Fibroblast of pulmonary artery (primary cell): Measurements from ENCODE around the gene SHTN1.
A peak's percentile ranks its signal among the peaks of the same experiment; 100 is the strongest.

Experiments used
- DNase-seq: peaks from one replicate; pipeline ENCODE4 v3.0.0-alpha.2; 2010; ENCODE audit warnings: low read depth
- H3K4me3 ChIP-seq: replicated peaks from 2 replicates; pipeline ENCODE4 v1.5.1; 2011; ENCODE audit warnings: low read depth, mild to moderate bottlenecking, control low read depth, low read length, moderate library complexity
- TF ChIP-seq, protein P1 (sequence below): IDR thresholded peaks from 2 replicates; pipeline ENCODE4 v1.5.1; 2011; ENCODE audit warnings: mild to moderate bottlenecking, control low read depth, low read length, inconsistent platforms; ENCODE audit errors: missing control alignments

Gene SHTN1

DNA sequence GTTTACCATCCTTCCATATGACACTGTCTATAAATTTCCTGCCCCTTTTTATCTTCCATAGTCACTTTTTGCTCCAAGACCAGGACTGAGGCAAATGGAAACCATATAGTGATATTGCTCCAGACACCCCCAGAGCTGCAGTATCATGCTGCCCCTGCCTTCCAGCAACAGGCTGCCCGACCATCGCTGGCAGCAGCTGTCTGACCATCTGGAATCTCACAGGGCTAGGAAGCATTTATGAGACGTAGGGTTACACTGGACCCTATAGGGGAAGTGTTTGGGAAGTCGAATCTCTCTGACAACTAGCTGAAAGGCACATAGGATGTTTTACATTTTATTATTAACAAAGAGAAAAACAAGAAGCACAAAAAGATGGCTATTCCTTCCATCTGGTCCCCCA lies 136.3 kb downstream of the SHTN1 start:
- no peak overlapping the region for H3K4me3 ChIP-seq
- DNase-seq = no peak
- TF ChIP-seq, protein P1, sequence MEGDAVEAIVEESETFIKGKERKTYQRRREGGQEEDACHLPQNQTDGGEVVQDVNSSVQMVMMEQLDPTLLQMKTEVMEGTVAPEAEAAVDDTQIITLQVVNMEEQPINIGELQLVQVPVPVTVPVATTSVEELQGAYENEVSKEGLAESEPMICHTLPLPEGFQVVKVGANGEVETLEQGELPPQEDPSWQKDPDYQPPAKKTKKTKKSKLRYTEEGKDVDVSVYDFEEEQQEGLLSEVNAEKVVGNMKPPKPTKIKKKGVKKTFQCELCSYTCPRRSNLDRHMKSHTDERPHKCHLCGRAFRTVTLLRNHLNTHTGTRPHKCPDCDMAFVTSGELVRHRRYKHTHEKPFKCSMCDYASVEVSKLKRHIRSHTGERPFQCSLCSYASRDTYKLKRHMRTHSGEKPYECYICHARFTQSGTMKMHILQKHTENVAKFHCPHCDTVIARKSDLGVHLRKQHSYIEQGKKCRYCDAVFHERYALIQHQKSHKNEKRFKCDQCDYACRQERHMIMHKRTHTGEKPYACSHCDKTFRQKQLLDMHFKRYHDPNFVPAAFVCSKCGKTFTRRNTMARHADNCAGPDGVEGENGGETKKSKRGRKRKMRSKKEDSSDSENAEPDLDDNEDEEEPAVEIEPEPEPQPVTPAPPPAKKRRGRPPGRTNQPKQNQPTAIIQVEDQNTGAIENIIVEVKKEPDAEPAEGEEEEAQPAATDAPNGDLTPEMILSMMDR = no peak

DNA sequence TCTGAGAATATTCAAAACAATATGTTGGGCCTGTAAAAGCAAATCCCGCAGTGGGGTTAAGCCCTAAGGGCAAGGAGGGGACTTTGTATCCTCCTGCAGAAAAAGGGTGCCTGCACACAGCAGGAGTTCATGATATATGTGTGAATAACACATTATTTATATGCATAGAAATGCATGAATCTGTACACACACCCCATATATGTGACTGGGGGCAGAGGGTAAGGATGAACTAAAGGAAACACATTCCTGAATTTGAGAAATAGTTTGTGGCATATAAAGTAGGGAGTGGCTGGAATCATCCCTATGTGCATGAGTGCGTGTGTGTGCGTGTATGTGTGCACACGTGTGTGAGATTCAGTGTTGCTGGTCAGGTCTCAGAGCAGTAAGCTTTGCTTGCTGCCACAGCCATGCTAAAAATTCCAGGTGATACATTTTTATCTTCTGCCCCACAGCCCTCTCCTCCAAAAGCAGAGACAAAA lies 136.8 kb downstream of the SHTN1 start:
- no peak for DNase-seq
- TF ChIP-seq, protein P1 = no peak
- no peak overlapping the region for H3K4me3 ChIP-seq

DNA sequence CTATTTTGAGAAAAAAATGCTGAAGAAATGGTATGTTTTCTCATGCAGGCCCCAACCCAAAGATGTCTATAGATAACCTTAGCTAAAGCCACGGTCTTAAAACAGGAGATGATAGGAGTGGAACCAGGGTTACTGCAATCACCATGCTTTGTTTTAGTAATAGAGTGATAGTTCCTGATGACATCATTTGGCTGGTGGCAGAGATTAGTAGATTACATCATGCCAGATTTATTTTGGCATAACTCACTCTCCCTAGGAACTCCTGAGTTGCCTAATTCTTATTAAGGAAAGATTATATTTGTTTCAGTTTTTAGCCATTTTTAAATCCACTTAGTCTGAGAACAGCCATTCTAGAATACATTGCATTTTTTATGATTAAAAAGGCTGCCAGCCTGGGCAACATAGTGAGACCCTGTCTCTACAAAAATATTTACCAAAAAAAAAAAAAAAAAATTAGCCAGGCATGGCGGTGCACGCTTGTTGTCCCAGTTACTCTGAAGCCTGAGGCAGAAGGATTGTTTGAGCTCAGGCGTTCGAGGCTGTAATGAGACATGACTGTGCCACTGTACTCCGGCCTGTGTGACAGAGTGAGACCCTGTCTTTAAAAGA lies 137.9 kb downstream of the SHTN1 start:
- DNase-seq = peak; percentile 50
- no peak overlapping the region for H3K4me3 ChIP-seq
- TF ChIP-seq, protein P1 = no peak

DNA sequence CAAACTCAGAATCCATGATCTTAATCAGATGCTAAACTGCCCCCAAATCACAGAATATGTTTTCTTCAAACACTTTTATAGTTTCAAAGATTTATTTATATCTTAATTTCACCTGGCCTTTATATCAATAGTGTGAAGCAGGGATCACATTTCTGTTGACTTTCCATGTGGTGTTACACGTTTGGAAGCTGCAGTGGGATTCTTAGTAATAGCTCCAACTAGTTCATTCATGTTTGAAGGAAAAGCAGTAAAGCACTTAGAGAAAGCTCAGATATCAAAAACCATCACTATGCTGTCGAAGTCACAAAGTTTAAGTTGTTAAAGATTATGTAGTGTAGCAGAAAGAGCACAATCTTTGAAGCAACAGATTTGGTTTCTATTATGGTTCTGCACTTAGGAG lies 138.9 kb downstream of the SHTN1 start:
- no peak overlapping the region for H3K4me3 ChIP-seq
- TF ChIP-seq, protein P1 = no peak
- no peak for DNase-seq

DNA sequence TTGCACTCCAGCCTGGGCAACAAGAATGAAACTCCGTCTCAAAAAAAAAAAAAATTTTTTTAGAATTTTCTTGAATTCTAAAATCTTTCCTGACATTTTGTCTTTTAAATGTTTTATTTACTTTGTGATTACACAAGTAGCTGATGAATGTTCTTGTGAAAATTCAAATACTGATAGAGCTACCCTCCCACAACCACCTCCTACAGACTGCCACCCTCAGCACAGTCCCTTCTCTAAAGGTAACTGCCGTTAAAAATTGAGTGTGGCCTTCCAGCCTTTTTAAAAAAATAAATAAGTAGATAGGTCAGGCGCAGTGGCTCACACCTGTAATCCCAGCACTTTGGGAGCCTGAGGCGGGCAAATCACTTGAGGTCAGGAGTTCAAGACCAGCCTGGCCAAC lies 140.6 kb downstream of the SHTN1 start:
- no peak for DNase-seq
- H3K4me3 ChIP-seq = no peak overlapping the region
- TF ChIP-seq, protein P1 = no peak

DNA sequence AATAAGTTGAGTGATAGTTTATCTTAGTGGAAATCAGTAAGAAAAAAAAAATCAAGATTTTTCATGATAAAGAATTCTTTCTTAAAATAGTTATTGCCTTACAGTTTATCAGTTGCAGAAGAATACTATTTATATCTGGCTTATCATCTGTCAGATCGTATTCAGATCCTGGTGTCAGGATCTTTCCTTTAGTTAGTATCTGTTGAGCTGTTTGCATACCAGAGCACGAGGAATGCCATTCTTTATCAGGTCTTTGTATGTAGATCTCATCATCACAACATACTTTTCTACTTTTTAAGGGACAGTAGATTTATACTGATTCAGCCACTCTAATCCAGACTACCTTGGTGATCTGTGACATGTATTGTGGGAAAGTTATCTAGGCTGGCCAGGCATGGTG lies 143.2 kb downstream of the SHTN1 start:
- no peak overlapping the region for H3K4me3 ChIP-seq
- DNase-seq = no peak
- TF ChIP-seq, protein P1 = no peak

DNA sequence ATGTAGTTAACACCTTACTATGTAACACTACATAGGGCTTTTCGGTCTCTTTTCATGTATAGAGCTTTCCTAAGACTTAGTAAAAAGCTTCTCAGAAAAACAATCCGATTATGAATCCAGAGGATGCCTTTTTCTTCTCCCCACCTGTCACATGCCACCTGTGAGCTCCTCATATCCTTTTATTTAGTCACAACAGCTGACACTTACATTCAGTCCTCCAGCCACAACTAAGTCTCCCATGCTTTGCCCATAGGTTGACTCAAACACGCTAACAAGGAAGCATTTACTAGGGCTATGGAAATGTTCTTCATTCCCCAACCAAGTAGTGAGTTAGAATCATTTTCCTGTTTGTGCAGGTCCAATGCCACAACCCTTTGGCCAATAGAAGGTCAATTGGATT lies 147.8 kb downstream of the SHTN1 start:
- TF ChIP-seq, protein P1 = no peak
- H3K4me3 ChIP-seq = no peak overlapping the region
- DNase-seq = no peak
